H9 (cell line): ENCODE data around the gene SULT2A1. TPM values are rescaled to one million over a fixed set of nuclear protein-coding genes. Genes with fewer than 3 reads are reported as not detected.

Experiments
- DNase-seq: peaks from one replicate; pipeline ENCODE4 v3.0.0-alpha.2; 2017
- H2AFZ ChIP-seq: one replicate; pipeline ENCODE4 v1.6.1; 2013; ENCODE audit warnings: mild to moderate bottlenecking, low read length, control low read depth, moderate library complexity
- H2AK5ac ChIP-seq: 2 replicates; pipeline ENCODE4 v1.6.1; 2013; ENCODE audit warnings: low read length, control low read depth, mixed read lengths; ENCODE audit not compliant: insufficient read length
- H2BK120ac ChIP-seq: one replicate; pipeline ENCODE4 v1.6.1; 2013; ENCODE audit warnings: low read depth, mild to moderate bottlenecking, low read length, control low read depth, inconsistent platforms; ENCODE audit not compliant: poor library complexity, severe bottlenecking
- H2BK12ac ChIP-seq: 2 replicates; pipeline ENCODE4 v1.6.1; 2013; ENCODE audit warnings: low read length, control low read depth, mixed read lengths, low read depth; ENCODE audit not compliant: insufficient read length
- H2BK15ac ChIP-seq: 2 replicates; pipeline ENCODE4 v1.6.1; 2013; ENCODE audit warnings: low read depth, low read length, control low read depth
- H2BK20ac ChIP-seq: one replicate; pipeline ENCODE4 v1.6.1; 2013; ENCODE audit warnings: low read depth, mild to moderate bottlenecking, low read length, control low read depth, inconsistent platforms; ENCODE audit not compliant: poor library complexity, severe bottlenecking
- H2BK5ac ChIP-seq: 2 replicates; pipeline ENCODE4 v1.6.1; 2013; ENCODE audit warnings: low read length, control low read depth, mixed read lengths; ENCODE audit not compliant: insufficient read length
- H3K14ac ChIP-seq: 2 replicates; pipeline ENCODE4 v1.6.1; 2013; ENCODE audit warnings: low read length, control low read depth; ENCODE audit not compliant: insufficient read depth
- H3K18ac ChIP-seq: 2 replicates; pipeline ENCODE4 v1.6.1; 2013; ENCODE audit warnings: low read depth, mild to moderate bottlenecking, mixed read lengths, low read length, control low read depth; ENCODE audit not compliant: insufficient read length
- H3K23ac ChIP-seq: 2 replicates; pipeline ENCODE4 v1.6.1; 2013; ENCODE audit warnings: low read length, control low read depth, mixed read lengths, low read depth; ENCODE audit not compliant: insufficient read length
- H3K23me2 ChIP-seq: 2 replicates; pipeline ENCODE4 v1.6.1; 2013; ENCODE audit warnings: low read depth, mild to moderate bottlenecking, mixed read lengths, low read length, control low read depth; ENCODE audit not compliant: insufficient read length, poor library complexity, severe bottlenecking
- H3K27ac ChIP-seq: 2 replicates; pipeline ENCODE4 v1.5.1; 2013; ENCODE audit warnings: low read length, control low read depth, mixed read lengths, low read depth; ENCODE audit not compliant: insufficient read length
- H3K27me3 ChIP-seq: 2 replicates; pipeline ENCODE4 v1.6.1; 2013; ENCODE audit warnings: low read length, control low read depth, inconsistent platforms; ENCODE audit not compliant: insufficient read depth
- H3K4ac ChIP-seq: 2 replicates; pipeline ENCODE4 v1.6.1; 2013; ENCODE audit warnings: low read depth, mild to moderate bottlenecking, control low read depth, inconsistent platforms, low read length, moderate library complexity
- H3K4me1 ChIP-seq: 2 replicates; pipeline ENCODE4 v1.6.1; 2013; ENCODE audit warnings: low read length, control low read depth, inconsistent platforms; ENCODE audit not compliant: insufficient read depth
- H3K4me2 ChIP-seq: 2 replicates; pipeline ENCODE4 v1.6.1; 2013; ENCODE audit warnings: low read length, control low read depth, mixed read lengths; ENCODE audit not compliant: insufficient read length, insufficient read depth
- H3K56ac ChIP-seq: 2 replicates; pipeline ENCODE4 v1.6.1; 2013; ENCODE audit warnings: low read depth, mild to moderate bottlenecking, mixed read lengths, low read length, control low read depth; ENCODE audit not compliant: insufficient read length
- H3K79me1 ChIP-seq: 2 replicates; pipeline ENCODE4 v1.6.1; 2013; ENCODE audit warnings: low read depth, mild to moderate bottlenecking, moderate library complexity, low read length, control low read depth, inconsistent platforms; ENCODE audit not compliant: insufficient read depth, poor library complexity, severe bottlenecking
- H3K79me2 ChIP-seq: 2 replicates; pipeline ENCODE4 v1.6.1; 2013; ENCODE audit warnings: low read length, control low read depth, inconsistent platforms; ENCODE audit not compliant: insufficient read depth
- H3K9ac ChIP-seq: 2 replicates; pipeline ENCODE4 v1.6.1; 2013; ENCODE audit warnings: low read length, control low read depth, mixed read lengths; ENCODE audit not compliant: insufficient read length; ENCODE audit errors: extremely low read depth
- H3K9me3 ChIP-seq: one replicate; pipeline ENCODE4 v1.6.1; 2013; ENCODE audit warnings: low read depth, low read length, inconsistent platforms; ENCODE audit not compliant: control insufficient read depth
- H3T11ph ChIP-seq: one replicate; pipeline ENCODE4 v1.6.1; 2013; ENCODE audit warnings: mild to moderate bottlenecking, low read length, control low read depth, inconsistent platforms
- H4K20me1 ChIP-seq: one replicate; pipeline ENCODE4 v1.6.1; 2013; ENCODE audit not compliant: control insufficient read depth, insufficient read length, insufficient read depth
- H4K5ac ChIP-seq: 2 replicates; pipeline ENCODE4 v1.6.1; 2013; ENCODE audit warnings: low read depth, mild to moderate bottlenecking, mixed read lengths, low read length, control low read depth; ENCODE audit not compliant: insufficient read length
- H4K8ac ChIP-seq: replicated peaks from 2 replicates; pipeline ENCODE4 v1.6.1; 2013; ENCODE audit warnings: low read length, control low read depth, mixed read lengths, low read depth; ENCODE audit not compliant: insufficient read length
- H4K91ac ChIP-seq: 2 replicates; pipeline ENCODE4 v1.6.1; 2013; ENCODE audit warnings: low read depth, mild to moderate bottlenecking, moderate library complexity, mixed read lengths, low read length, control low read depth; ENCODE audit not compliant: insufficient read length
- H3K27ac Mint-ChIP-seq, 3 experiments: 2 replicates in 2 of 3; 3 replicates in 1 of 3; pipeline ENCODE4 v1.8.0; 2020 to 2021; ENCODE audit warnings: mixed read lengths in 3 of 3, mild to moderate bottlenecking in 1 of 3, moderate library complexity in 1 of 3
- H3K27me3 Mint-ChIP-seq: 2 replicates; pipeline ENCODE4 v1.8.0; 2021; ENCODE audit warnings: low read depth, mild to moderate bottlenecking, moderate library complexity, mixed read lengths
- H3K36me3 Mint-ChIP-seq, 3 experiments: 2 replicates in 2 of 3; 3 replicates in 1 of 3; pipeline ENCODE4 v1.8.0; 2020 to 2021; ENCODE audit warnings: low read depth in 3 of 3, mixed read lengths in 3 of 3; ENCODE audit not compliant: insufficient read depth in 1 of 3
- H3K4me1 Mint-ChIP-seq, 2 experiments: 2 replicates each; pipeline ENCODE4 v1.8.0; 2020; ENCODE audit warnings: mixed read lengths in 2 of 2
- H3K4me3 Mint-ChIP-seq, 2 experiments: 2 replicates in 1 of 2; 3 replicates in 1 of 2; pipeline ENCODE4 v1.8.0; 2020 to 2021; ENCODE audit warnings: mild to moderate bottlenecking in 2 of 2, mixed read lengths in 2 of 2, moderate library complexity in 1 of 2
- H3K9me3 Mint-ChIP-seq, 2 experiments: 2 replicates in 1 of 2; 3 replicates in 1 of 2; pipeline ENCODE4 v1.8.0; 2020; ENCODE audit warnings: mild to moderate bottlenecking in 2 of 2, mixed read lengths in 2 of 2, moderate library complexity in 1 of 2
- CTCF ChIP-seq: fragments of 200-600 bp; sonication (generic); conservative IDR thresholded peaks from 3 replicates; pipeline ENCODE4 v1.8.0; 2021; ENCODE audit warnings: antibody characterized with exemption, mild to moderate bottlenecking
- WGBS: extraction: QIAGEN DNeasy Blood & Tissue Kit; methylation state at CpG from one replicate; pipeline ENCODE4 v1.1.7; 2013; ENCODE audit warnings: missing lambda C conversion rate, low lambda C conversion rate, mixed read lengths; ENCODE audit not compliant: insufficient read length; ENCODE audit errors: extremely low coverage; 5-methylcytosine and 5-hydroxymethylcytosine counted together
- total RNA-seq: library from RNA; stranded (reverse); gene quantifications from 2 replicates; pipeline ENCODE4 v1.2.1, GENCODE V29; 2021

SULT2A1 gene
- total RNA-seq, 1 experiment from 2014 or later: not detected

- no peak overlapping the region for H4K5ac ChIP-seq
- no peak overlapping the region for H2BK5ac ChIP-seq
- Mint-ChIP-seq H3K27ac (no peak overlapping the region; a peak in 1 of 7 replicates), H3K27me3 (no peaks in the 10 kb centered on the region; the same call in 1 of the 2 replicates), H3K36me3 (peaks cover 4 to 13% (median 11%) of the 10 kb centered on the region in 3 experiments; a peak in 5 of 7 replicates), H3K4me1 (peaks cover 0 to 3% of the 10 kb centered on the region in 2 experiments; a peak in 1 of 4 replicates), H3K9me3 (peaks cover 8 to 15% of the 10 kb centered on the region in 2 experiments; a peak in 4 of 5 replicates), H3K4me3 (no peak overlapping the region)
- peaks cover 5% of the 10 kb centered on the region for H3K9me3 ChIP-seq
- no peaks in the 10 kb centered on the region for H3K79me1 ChIP-seq
- H3K18ac ChIP-seq: no peak overlapping the region
- DNase-seq: no peak
- no peaks in the 10 kb centered on the region for H4K20me1 ChIP-seq
- H3K4me1 ChIP-seq: no peaks in the 10 kb centered on the region
- no peak overlapping the region for H4K8ac ChIP-seq
- no peak overlapping the region for H3K4ac ChIP-seq
- WGBS: no CpG with 5 or more reads among the region's 7 CpGs
- no peak overlapping the region for H3K9ac ChIP-seq
- H2BK12ac ChIP-seq: no peak overlapping the region
- no peak overlapping the region for H2AFZ ChIP-seq
- no peak overlapping the region for H2AK5ac ChIP-seq
- no peaks in the 10 kb centered on the region for H3K79me2 ChIP-seq
- no peaks in the 10 kb centered on the region for H3K27me3 ChIP-seq
- H3K27ac ChIP-seq: no peak overlapping the region
- no peak overlapping the region for H2BK120ac ChIP-seq
- no peak for TF ChIP-seq CTCF
- H3T11ph ChIP-seq: no peak overlapping the region
- H3K4me2 ChIP-seq: no peak overlapping the region
- no peak overlapping the region for H3K23ac ChIP-seq
- no peak overlapping the region for H3K56ac ChIP-seq
- no peak overlapping the region for H2BK20ac ChIP-seq
- no peak overlapping the region for H2BK15ac ChIP-seq
- no peaks in the 10 kb centered on the region for H3K23me2 ChIP-seq
- no peak overlapping the region for H4K91ac ChIP-seq
- no peak overlapping the region for H3K14ac ChIP-seq
These were observed 4.9 kb upstream of the SULT2A1 start for GRCh38 chr19:47890865-47891621.
